HepG2 (cell line): ENCODE results near the gene FTSJ1. TPM values are rescaled to one million over a fixed set of nuclear protein-coding genes. Genes with fewer than 3 reads are reported as not detected.
A peak's percentile ranks its signal among the peaks of the same experiment; 100 is the strongest.

ENCODE experiments used
- AKAP8 ChIP-seq: sonication (generic); formaldehyde crosslinking; IDR thresholded peaks from 2 replicates; pipeline ENCODE4 v1.5.1; 2020; ENCODE audit warnings: mild to moderate bottlenecking, missing genetic modification reagents
- CENPT ChIP-seq: sonication (generic); formaldehyde crosslinking; IDR thresholded peaks from 2 replicates; pipeline ENCODE4 v1.8.0; 2022; ENCODE audit warnings: low read depth, mild to moderate bottlenecking, moderate library complexity, missing genetic modification reagents
- DMAP1 ChIP-seq: IDR thresholded peaks from 2 replicates; pipeline ENCODE4 v1.6.1; 2016
- EHMT2 ChIP-seq: fragments of 200-600 bp; sonication (generic); IDR thresholded peaks from 2 replicates; pipeline ENCODE4 v1.7.0; 2017; ENCODE audit warnings: antibody characterized with exemption, low read depth, low read length, borderline replicate concordance
- FLYWCH1 ChIP-seq: sonication (generic); formaldehyde crosslinking; IDR thresholded peaks from 2 replicates; pipeline ENCODE4 v1.8.1; 2023; ENCODE audit warnings: mild to moderate bottlenecking, missing genetic modification reagents
- HMG20B ChIP-seq: conservative IDR thresholded peaks from 2 replicates; pipeline ENCODE4 v1.6.1; 2016; ENCODE audit warnings: missing genetic modification reagents, missing compliant biosample characterization
- IKZF4 ChIP-seq: sonication (generic); formaldehyde crosslinking; IDR thresholded peaks from 2 replicates; pipeline ENCODE4 v1.5.1; 2020; ENCODE audit warnings: borderline replicate concordance, mild to moderate bottlenecking, low read depth, missing genetic modification reagents; ENCODE audit errors: not compliant biosample characterization
- PAWR ChIP-seq: sonication (generic); formaldehyde crosslinking; IDR thresholded peaks from 2 replicates; pipeline ENCODE4 v1.4.0; 2020; ENCODE audit warnings: missing genetic modification reagents, mild to moderate bottlenecking, borderline replicate concordance
- REXO4 ChIP-seq: sonication (generic); formaldehyde crosslinking; IDR thresholded peaks from 2 replicates; pipeline ENCODE4 v1.8.0; 2022; ENCODE audit warnings: missing genetic modification reagents, mild to moderate bottlenecking, borderline replicate concordance
- SCMH1 ChIP-seq: sonication (generic); formaldehyde crosslinking; IDR thresholded peaks from 2 replicates; pipeline ENCODE4 v1.9.0; 2021; ENCODE audit warnings: missing genetic modification reagents, mild to moderate bottlenecking, borderline replicate concordance
- ZKSCAN8 ChIP-seq: IDR thresholded peaks from 2 replicates; pipeline ENCODE4 v1.6.1; 2016; ENCODE audit warnings: borderline replicate concordance, missing genetic modification reagents, missing compliant biosample characterization
- ZMYM2 ChIP-seq: sonication (generic); formaldehyde crosslinking; IDR thresholded peaks from 2 replicates; pipeline ENCODE4 v1.8.0; 2022; ENCODE audit warnings: mild to moderate bottlenecking, missing genetic modification reagents
- ZNF367 ChIP-seq: sonication (generic); formaldehyde crosslinking; IDR thresholded peaks from 2 replicates; pipeline ENCODE4 v1.4.0; 2020; ENCODE audit warnings: missing genetic modification reagents, borderline replicate concordance
- ZNF460 ChIP-seq: sonication (generic); formaldehyde crosslinking; IDR thresholded peaks from 2 replicates; pipeline ENCODE4 v1.5.1; 2020; ENCODE audit warnings: missing genetic modification reagents, mild to moderate bottlenecking, borderline replicate concordance
- ZNF781 ChIP-seq: sonication (generic); formaldehyde crosslinking; IDR thresholded peaks from 2 replicates; pipeline ENCODE4 v1.5.1; 2020; ENCODE audit warnings: borderline replicate concordance, mild to moderate bottlenecking, missing genetic modification reagents; ENCODE audit errors: not compliant biosample characterization
- ZSCAN20 ChIP-seq: sonication (generic); formaldehyde crosslinking; IDR thresholded peaks from 2 replicates; pipeline ENCODE4 v1.4.0; 2020; ENCODE audit warnings: missing genetic modification reagents, mild to moderate bottlenecking, borderline replicate concordance
- ZSCAN21 ChIP-seq: sonication (generic); formaldehyde crosslinking; IDR thresholded peaks from 2 replicates; pipeline ENCODE4 v1.8.0; 2022; ENCODE audit warnings: mild to moderate bottlenecking, missing genetic modification reagents, moderate library complexity, borderline replicate concordance
- polyA plus RNA-seq, 8 experiments: library from polyadenylated mRNA; depleted of rRNA in 3 of 8; stranded (reverse) in 7 of 8; unstranded in 1 of 8; fragments of >200 nt; fragmentation: Illumina TruSeq in 4 of 8; extraction: Trizol in 4 of 8; gene quantifications; 2 replicates each; pipeline versions ENCODE4 v1.2.1 to v1.2.3, GENCODE V29; 2011 to 2016; ENCODE audit warnings: low read depth in 4 of 8, missing spikeins in 1 of 8, mixed read lengths in 1 of 8; ENCODE audit not compliant: insufficient read depth in 1 of 8
- total RNA-seq, 5 experiments: library from RNA; depleted of rRNA; stranded (reverse); fragments of >200 nt; fragmentation: Illumina TruSeq; extraction: Trizol; gene quantifications; 2 replicates each; pipeline ENCODE4 v1.2.3, GENCODE V29; 2016; ENCODE audit warnings: low read depth in 1 of 5
- TF ChIP-seq, protein P1 (sequence below): IDR thresholded peaks from 2 replicates; pipeline ENCODE4 v1.6.1; 2012; ENCODE audit warnings: low read length, improper control_type of control experiment
- TF ChIP-seq, protein P2 (sequence below): IDR thresholded peaks from 2 replicates; pipeline ENCODE4 v1.6.1; 2018; ENCODE audit warnings: missing genetic modification reagents
- TF ChIP-seq, protein P3 (sequence below): sonication (generic); formaldehyde crosslinking; IDR thresholded peaks from 2 replicates; pipeline ENCODE4 v1.5.0; 2020; ENCODE audit warnings: mild to moderate bottlenecking, low read depth, missing genetic modification reagents, borderline replicate concordance
- TF ChIP-seq, protein P4 (sequence below): sonication (generic); formaldehyde crosslinking; IDR thresholded peaks from 2 replicates; pipeline ENCODE4 v1.9.0; 2022; ENCODE audit warnings: missing genetic modification reagents, mild to moderate bottlenecking, borderline replicate concordance

The FTSJ1 gene
- total and polyA plus RNA-seq, 2 of the 13 experiments (the other 11 are each of a cell fraction or from before 2014, with no cell fraction given): 30.3 to 37.9 TPM

DNA sequence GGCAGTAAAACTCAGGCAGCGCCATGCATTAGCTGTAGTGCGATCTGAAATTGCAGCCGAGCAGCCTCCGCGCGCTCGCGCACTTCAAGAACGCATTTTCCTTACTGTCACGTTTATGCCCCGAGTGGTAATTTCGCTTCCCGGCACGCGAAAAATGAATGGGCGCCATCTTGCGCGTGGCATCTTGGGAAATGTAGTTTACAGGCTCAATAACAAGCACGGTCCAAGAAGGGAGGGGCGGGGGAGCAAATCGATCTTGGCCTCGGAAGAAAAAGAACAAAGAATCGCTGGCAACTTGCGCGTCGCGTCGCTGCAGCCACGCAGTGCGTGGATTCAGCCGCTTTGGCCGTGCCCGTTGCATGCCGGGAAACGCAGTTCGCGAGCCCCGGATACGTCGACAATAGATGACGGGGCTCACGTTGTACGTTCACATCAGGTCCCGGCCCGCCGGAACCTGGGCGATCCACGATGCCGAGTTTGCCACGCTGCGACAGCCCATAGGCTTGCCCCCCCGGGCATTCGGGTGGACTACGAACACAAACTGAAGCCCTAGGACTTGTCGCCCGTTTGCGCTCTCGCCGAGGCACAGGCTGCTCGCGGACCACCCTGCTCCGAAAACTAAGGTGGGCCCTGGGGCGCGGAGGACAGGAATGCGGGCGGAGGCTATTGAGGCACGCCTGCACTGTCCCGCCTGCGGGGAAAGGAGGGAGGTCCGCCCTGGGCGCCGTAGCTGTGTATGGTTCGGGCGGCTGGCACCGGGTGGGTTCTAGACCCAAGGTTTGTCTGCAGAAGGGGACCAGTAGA is at the start of gene FTSJ1 (continued):
- TF ChIP-seq, protein P1, sequence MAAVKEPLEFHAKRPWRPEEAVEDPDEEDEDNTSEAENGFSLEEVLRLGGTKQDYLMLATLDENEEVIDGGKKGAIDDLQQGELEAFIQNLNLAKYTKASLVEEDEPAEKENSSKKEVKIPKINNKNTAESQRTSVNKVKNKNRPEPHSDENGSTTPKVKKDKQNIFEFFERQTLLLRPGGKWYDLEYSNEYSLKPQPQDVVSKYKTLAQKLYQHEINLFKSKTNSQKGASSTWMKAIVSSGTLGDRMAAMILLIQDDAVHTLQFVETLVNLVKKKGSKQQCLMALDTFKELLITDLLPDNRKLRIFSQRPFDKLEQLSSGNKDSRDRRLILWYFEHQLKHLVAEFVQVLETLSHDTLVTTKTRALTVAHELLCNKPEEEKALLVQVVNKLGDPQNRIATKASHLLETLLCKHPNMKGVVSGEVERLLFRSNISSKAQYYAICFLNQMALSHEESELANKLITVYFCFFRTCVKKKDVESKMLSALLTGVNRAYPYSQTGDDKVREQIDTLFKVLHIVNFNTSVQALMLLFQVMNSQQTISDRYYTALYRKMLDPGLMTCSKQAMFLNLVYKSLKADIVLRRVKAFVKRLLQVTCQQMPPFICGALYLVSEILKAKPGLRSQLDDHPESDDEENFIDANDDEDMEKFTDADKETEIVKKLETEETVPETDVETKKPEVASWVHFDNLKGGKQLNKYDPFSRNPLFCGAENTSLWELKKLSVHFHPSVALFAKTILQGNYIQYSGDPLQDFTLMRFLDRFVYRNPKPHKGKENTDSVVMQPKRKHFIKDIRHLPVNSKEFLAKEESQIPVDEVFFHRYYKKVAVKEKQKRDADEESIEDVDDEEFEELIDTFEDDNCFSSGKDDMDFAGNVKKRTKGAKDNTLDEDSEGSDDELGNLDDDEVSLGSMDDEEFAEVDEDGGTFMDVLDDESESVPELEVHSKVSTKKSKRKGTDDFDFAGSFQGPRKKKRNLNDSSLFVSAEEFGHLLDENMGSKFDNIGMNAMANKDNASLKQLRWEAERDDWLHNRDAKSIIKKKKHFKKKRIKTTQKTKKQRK: no peak
- TF ChIP-seq, protein P2, sequence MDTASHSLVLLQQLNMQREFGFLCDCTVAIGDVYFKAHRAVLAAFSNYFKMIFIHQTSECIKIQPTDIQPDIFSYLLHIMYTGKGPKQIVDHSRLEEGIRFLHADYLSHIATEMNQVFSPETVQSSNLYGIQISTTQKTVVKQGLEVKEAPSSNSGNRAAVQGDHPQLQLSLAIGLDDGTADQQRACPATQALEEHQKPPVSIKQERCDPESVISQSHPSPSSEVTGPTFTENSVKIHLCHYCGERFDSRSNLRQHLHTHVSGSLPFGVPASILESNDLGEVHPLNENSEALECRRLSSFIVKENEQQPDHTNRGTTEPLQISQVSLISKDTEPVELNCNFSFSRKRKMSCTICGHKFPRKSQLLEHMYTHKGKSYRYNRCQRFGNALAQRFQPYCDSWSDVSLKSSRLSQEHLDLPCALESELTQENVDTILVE (CRISPR knock-in tag): no peak
- TF ChIP-seq CENPT (CRISPR knock-in tag) (0 out of 2 replicates have a peak, but pooled peaks have one; percentile 49), EHMT2 (no peak), ZSCAN20 (CRISPR knock-in tag) (no peak), FLYWCH1 (no peak), REXO4 (CRISPR knock-in tag) (no peak), ZNF781 (no peak), DMAP1 (CRISPR knock-in tag) (peak; percentile 76; the same call in 1 of the 2 replicates), IKZF4 (CRISPR knock-in tag) (peak; percentile 49), ZNF367 (CRISPR knock-in tag) (no peak), SCMH1 (CRISPR knock-in tag) (no peak), ZSCAN21 (CRISPR knock-in tag) (no peak), AKAP8 (no peak), ZNF460 (CRISPR knock-in tag) (no peak), ZKSCAN8 (no peak), PAWR (CRISPR knock-in tag) (no peak), HMG20B (CRISPR knock-in tag) (no peak), ZMYM2 (0 out of 2 replicates have a peak, but pooled peaks have one; percentile 16)
- TF ChIP-seq, protein P3, sequence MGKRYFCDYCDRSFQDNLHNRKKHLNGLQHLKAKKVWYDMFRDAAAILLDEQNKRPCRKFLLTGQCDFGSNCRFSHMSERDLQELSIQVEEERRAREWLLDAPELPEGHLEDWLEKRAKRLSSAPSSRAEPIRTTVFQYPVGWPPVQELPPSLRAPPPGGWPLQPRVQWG (CRISPR knock-in tag): no peak
- TF ChIP-seq, protein P4, sequence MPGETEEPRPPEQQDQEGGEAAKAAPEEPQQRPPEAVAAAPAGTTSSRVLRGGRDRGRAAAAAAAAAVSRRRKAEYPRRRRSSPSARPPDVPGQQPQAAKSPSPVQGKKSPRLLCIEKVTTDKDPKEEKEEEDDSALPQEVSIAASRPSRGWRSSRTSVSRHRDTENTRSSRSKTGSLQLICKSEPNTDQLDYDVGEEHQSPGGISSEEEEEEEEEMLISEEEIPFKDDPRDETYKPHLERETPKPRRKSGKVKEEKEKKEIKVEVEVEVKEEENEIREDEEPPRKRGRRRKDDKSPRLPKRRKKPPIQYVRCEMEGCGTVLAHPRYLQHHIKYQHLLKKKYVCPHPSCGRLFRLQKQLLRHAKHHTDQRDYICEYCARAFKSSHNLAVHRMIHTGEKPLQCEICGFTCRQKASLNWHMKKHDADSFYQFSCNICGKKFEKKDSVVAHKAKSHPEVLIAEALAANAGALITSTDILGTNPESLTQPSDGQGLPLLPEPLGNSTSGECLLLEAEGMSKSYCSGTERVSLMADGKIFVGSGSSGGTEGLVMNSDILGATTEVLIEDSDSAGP (CRISPR knock-in tag): peak; percentile 80; the same call in 1 of the 2 replicates
